Measurements from ENCODE around the gene CALR3. TPM values are rescaled to one million over a fixed set of nuclear protein-coding genes. Genes with fewer than 3 reads are reported as not detected.

Gene CALR3
- total RNA-seq, 4 donors from 2014 or later: not detected

DNA sequence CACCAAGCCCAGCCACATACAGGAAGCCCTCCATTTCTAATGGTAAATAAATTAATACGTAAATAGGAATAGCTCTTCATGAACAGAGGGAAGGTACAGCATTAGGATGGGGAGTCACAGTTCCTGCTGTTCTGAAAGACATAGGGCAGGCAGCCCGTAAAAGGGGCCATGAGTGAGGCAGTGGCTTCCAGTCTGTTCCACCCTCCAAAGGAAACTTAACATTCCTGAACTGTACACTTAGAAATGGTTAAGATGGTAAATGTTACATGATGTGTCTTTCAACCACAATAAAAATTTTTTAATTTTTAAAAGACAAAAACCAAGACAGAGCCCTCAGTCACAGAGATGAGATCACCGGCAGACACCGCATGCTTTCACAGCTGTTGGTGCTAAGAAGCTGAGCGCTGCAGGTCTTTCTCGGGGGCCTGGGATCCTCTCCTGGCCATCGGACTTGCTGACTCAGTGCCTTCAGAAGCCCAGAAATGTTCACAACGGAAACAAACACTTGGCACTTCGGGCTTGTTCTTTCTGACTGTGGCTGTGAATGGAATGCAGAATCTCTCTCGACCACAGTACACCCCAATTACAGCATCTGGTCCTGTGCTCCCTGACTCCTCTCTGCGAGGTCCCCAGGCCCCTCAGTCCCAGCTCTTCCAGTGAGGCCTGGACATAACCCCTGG, 60.6 kb downstream of the CALR3 start:
- intact Hi-C loops (cut with DNase I; ENCODE audit: low total_unique reads): loop anchor here (5.0 kb wide), 1 partner anchor 37 kb away; the partner anchor contains the start of gene EPS15L1
- Histone ChIP-seq H3K4me1 (peaks cover 29 to 36% of the 10 kb centered on the region in 2 donors), H3K27ac (peak overlapping the region; percentile 66 to 95 (median 88)), H3K36me3 (peaks cover 0 to 56% of the 10 kb centered on the region in 2 donors), H3K9me3 (no peaks in the 10 kb centered on the region), H3K27me3 (no peaks in the 10 kb centered on the region), H3K4me3 (no peak overlapping the region)
- in situ Hi-C loops (cut with MboI; ENCODE audit: low sequenced_read_pairs in 4 of 4): loop anchor here in 1 of 4 donors (10.0 kb wide), 1 partner anchor 59 kb away; the partner anchor contains the start of genes C19orf44 and CALR3
- ATAC-seq: peak; percentile 28 to 81
- no peak for TF ChIP-seq POLR2A (IDR thresholded peaks at IDR 0.05)
- TF ChIP-seq, protein P1, sequence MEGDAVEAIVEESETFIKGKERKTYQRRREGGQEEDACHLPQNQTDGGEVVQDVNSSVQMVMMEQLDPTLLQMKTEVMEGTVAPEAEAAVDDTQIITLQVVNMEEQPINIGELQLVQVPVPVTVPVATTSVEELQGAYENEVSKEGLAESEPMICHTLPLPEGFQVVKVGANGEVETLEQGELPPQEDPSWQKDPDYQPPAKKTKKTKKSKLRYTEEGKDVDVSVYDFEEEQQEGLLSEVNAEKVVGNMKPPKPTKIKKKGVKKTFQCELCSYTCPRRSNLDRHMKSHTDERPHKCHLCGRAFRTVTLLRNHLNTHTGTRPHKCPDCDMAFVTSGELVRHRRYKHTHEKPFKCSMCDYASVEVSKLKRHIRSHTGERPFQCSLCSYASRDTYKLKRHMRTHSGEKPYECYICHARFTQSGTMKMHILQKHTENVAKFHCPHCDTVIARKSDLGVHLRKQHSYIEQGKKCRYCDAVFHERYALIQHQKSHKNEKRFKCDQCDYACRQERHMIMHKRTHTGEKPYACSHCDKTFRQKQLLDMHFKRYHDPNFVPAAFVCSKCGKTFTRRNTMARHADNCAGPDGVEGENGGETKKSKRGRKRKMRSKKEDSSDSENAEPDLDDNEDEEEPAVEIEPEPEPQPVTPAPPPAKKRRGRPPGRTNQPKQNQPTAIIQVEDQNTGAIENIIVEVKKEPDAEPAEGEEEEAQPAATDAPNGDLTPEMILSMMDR (IDR thresholded peaks at IDR 0.05 in 4 of 5, conservative IDR thresholded peaks at IDR 0.05 in 1 of 5): no peak
- peak in 1 of 2 donors; percentile 66 for DNase-seq

DNA sequence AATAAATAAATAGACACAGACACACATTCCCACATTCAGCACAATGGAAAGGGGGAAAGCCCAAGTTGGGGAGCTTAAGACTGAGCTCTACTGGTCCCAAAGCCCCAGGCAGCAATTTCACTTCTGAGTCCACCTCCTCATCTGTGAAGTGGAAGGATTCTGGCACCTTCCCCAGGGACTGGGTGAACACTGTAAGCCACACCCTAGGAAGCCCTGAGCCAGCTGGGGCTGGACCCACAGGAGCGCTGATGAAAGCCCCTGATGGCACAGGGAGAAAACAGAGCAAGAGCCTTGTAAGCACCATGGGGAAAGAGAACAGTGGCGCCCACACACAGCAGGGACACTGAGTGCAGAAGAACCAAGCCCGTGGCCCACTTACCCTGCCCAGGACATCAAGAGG, 62.0 kb downstream of the CALR3 start:
- TF ChIP-seq, protein P1 (IDR thresholded peaks at IDR 0.05 in 4 of 5, conservative IDR thresholded peaks at IDR 0.05 in 1 of 5): no peak
- no peak for TF ChIP-seq POLR2A (IDR thresholded peaks at IDR 0.05)
- intact Hi-C loops (cut with DNase I; ENCODE audit: low total_unique reads): no loop called here
- Histone ChIP-seq H3K4me3 (no peak overlapping the region), H3K36me3 (peaks cover 0 to 58% of the 10 kb centered on the region in 2 donors), H3K9me3 (no peaks in the 10 kb centered on the region), H3K4me1 (peaks cover 24 to 31% of the 10 kb centered on the region in 2 donors), H3K27me3 (no peaks in the 10 kb centered on the region), H3K27ac (peak overlapping the region in 3 of 4 donors; percentile 87 to 95 (median 90))
- in situ Hi-C loops (cut with MboI; ENCODE audit: low sequenced_read_pairs in 4 of 4): loop anchor here in 1 of 4 donors (10.0 kb wide), 1 partner anchor 61 kb away; the partner anchor contains the start of genes C19orf44 and CALR3
- ATAC-seq (no peak), DNase-seq (no peak)

- TF ChIP-seq POLR2A (IDR thresholded peaks at IDR 0.05): no peak
- TF ChIP-seq, protein P1 (IDR thresholded peaks at IDR 0.05 in 4 of 5, conservative IDR thresholded peaks at IDR 0.05 in 1 of 5): no peak
- Histone ChIP-seq H3K27me3 (no peaks in the 10 kb centered on the region), H3K4me3 (no peak overlapping the region), H3K27ac (peak overlapping the region; percentile 73 to 87 (median 82)), H3K4me1 (peaks cover 6 to 10% of the 10 kb centered on the region in 2 donors), H3K9me3 (no peaks in the 10 kb centered on the region), H3K36me3 (peaks cover 6 to 76% of the 10 kb centered on the region in 2 donors)
- no peak for DNase-seq
- in situ Hi-C loops (cut with MboI; ENCODE audit: low sequenced_read_pairs in 4 of 4): loop anchor here in 1 of 4 donors (10.0 kb wide), 1 partner anchor 65 kb away; the partner anchor contains the start of genes C19orf44 and CALR3
- intact Hi-C loops (cut with DNase I; ENCODE audit: low total_unique reads): no loop called here
- ATAC-seq: peak in 1 of 2 donors; percentile 13
Observed at GRCh38 chr19:16429759-16430091, 66.2 kb downstream of the CALR3 start.

GRCh38 chr19:16429066-16429758, 66.8 kb downstream of the CALR3 start:
- ATAC-seq (peak; percentile 88 to 91), DNase-seq (peak; percentile 78 to 88)
- Histone ChIP-seq H3K27ac (peak overlapping the region; percentile 73 to 87 (median 82)), H3K4me1 (peaks cover 4 to 5% of the 10 kb centered on the region in 2 donors), H3K4me3 (no peak overlapping the region), H3K27me3 (no peaks in the 10 kb centered on the region), H3K9me3 (no peaks in the 10 kb centered on the region), H3K36me3 (peaks cover 6 to 81% of the 10 kb centered on the region in 2 donors)
- intact Hi-C loops (cut with DNase I; ENCODE audit: low total_unique reads) (no loop called here), in situ Hi-C loops (cut with MboI; ENCODE audit: low sequenced_read_pairs in 4 of 4) (no loop called here)
- peak; percentile 17 to 48 for TF ChIP-seq POLR2A (IDR thresholded peaks at IDR 0.05)
- TF ChIP-seq, protein P1 (IDR thresholded peaks at IDR 0.05 in 4 of 5, conservative IDR thresholded peaks at IDR 0.05 in 1 of 5): no peak

Other genes starting within 250 kb of the CALR3 start
- gene KLF2, start 171.3 kb downstream of the CALR3 start, total RNA-seq: 10 to 100 TPM in 3 of 4 donors, 1 to 10 TPM in 1; 6.8 to 45.6 (median 32.0) TPM
- gene EPS15L1, start 24.2 kb downstream of the CALR3 start, total RNA-seq: 10 to 100 TPM; 52.5 to 61.7 (median 59.7) TPM
- gene C19orf44, start 227 bp upstream of the CALR3 start, total RNA-seq: 1 to 10 TPM; 4.1 to 7.1 (median 5.0) TPM
- gene CHERP, start 46.3 kb upstream of the CALR3 start, total RNA-seq: 10 to 100 TPM in 2 of 4 donors, 1 to 10 TPM in 2; 7.4 to 12.1 (median 9.8) TPM
- 10 to 100 TPM; 24.1 to 60.3 (median 40.1) TPM for gene SLC35E1, start 76.2 kb upstream of the CALR3 start, total RNA-seq
- 10 to 100 TPM in 2 of 4 donors, 1 to 10 TPM in 2; 5.7 to 15.7 (median 9.4) TPM for gene MED26, start 132.0 kb upstream of the CALR3 start, total RNA-seq
- 10 to 100 TPM; 36.4 to 60.5 (median 49.8) TPM for gene SMIM7, start 164.0 kb upstream of the CALR3 start, total RNA-seq
- 100 to 1,000 TPM; 101 to 256 (median 182) TPM for gene TMEM38A, start 165.0 kb upstream of the CALR3 start, total RNA-seq
- under 1 TPM in 3 of 4 donors, not detected in 1; 0.03 to 0.24 (median 0.10) TPM for gene NWD1, start 223.7 kb upstream of the CALR3 start, total RNA-seq

Measured in gastrocnemius medialis (tissue), 4 donors.